Chondrocyte (in vitro differentiated cells): ENCODE data around the gene CIDEA. TPM values are rescaled to one million over a fixed set of nuclear protein-coding genes. Genes with fewer than 3 reads are reported as not detected.

Experiments
- DNase-seq: peaks from one replicate; pipeline ENCODE4 v3.0.0; 2021; ENCODE audit warnings: mixed read lengths, low spot score
- H3K27ac Mint-ChIP-seq: one replicate; pipeline ENCODE4 v1.8.0; 2021; ENCODE audit warnings: mild to moderate bottlenecking, moderate library complexity, mixed read lengths; ENCODE audit not compliant: unreplicated experiment
- H3K27me3 Mint-ChIP-seq: 2 replicates; pipeline ENCODE4 v1.8.0; 2021; ENCODE audit warnings: low read depth, mixed read lengths
- H3K36me3 Mint-ChIP-seq: 2 replicates; pipeline ENCODE4 v1.8.0; 2021; ENCODE audit warnings: low read depth, mixed read lengths
- H3K4me1 Mint-ChIP-seq: 2 replicates; pipeline ENCODE4 v1.8.0; 2021; ENCODE audit warnings: low read depth, mild to moderate bottlenecking, mixed read lengths
- H3K4me3 Mint-ChIP-seq: one replicate; pipeline ENCODE4 v1.8.0; 2021; ENCODE audit warnings: mild to moderate bottlenecking, moderate library complexity, mixed read lengths; ENCODE audit not compliant: unreplicated experiment
- H3K9me3 Mint-ChIP-seq: 2 replicates; pipeline ENCODE4 v1.8.0; 2021; ENCODE audit warnings: low read depth, mixed read lengths
- total RNA-seq: library from RNA; stranded (reverse); gene quantifications from 3 replicates; pipeline ENCODE4 v1.2.1, GENCODE V29; 2021
- TF ChIP-seq, protein P1 (sequence below): fragments of 200-600 bp; sonication (generic); IDR thresholded peaks from 2 replicates; pipeline ENCODE4 v1.5.0; 2021; ENCODE audit warnings: antibody characterized with exemption, mild to moderate bottlenecking, moderate library complexity

Gene CIDEA
- total RNA-seq, 1 donor from 2014 or later = not detected

DNA sequence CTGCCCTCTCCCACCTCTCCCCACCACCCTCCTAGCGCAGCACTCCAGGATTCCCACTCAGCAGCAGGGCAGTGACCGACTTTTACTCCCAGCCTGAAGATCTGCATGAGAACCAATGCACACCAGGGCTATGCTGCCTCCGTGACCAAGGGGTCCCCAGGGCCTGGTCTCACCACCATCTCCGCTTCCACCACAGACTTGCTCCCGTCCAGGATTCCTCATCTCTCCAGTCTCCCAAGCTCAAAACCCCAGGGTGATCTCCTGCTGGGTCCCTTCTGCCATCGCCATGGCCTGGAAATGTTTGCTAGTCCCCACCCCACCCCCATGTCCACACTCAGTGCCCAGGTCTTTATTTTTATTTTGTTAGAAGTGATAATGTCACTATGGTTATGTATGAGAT is 2.1 kb upstream of the CIDEA start:
- no peak overlapping the region for H3K4me3 Mint-ChIP-seq
- peaks cover 31% of the 10 kb centered on the region for H3K27me3 Mint-ChIP-seq
- DNase-seq = no peak
- no peak overlapping the region for H3K27ac Mint-ChIP-seq
- no peaks in the 10 kb centered on the region for H3K36me3 Mint-ChIP-seq
- no peaks in the 10 kb centered on the region for H3K9me3 Mint-ChIP-seq
- H3K4me1 Mint-ChIP-seq = peaks cover 21% of the 10 kb centered on the region
- TF ChIP-seq, protein P1, sequence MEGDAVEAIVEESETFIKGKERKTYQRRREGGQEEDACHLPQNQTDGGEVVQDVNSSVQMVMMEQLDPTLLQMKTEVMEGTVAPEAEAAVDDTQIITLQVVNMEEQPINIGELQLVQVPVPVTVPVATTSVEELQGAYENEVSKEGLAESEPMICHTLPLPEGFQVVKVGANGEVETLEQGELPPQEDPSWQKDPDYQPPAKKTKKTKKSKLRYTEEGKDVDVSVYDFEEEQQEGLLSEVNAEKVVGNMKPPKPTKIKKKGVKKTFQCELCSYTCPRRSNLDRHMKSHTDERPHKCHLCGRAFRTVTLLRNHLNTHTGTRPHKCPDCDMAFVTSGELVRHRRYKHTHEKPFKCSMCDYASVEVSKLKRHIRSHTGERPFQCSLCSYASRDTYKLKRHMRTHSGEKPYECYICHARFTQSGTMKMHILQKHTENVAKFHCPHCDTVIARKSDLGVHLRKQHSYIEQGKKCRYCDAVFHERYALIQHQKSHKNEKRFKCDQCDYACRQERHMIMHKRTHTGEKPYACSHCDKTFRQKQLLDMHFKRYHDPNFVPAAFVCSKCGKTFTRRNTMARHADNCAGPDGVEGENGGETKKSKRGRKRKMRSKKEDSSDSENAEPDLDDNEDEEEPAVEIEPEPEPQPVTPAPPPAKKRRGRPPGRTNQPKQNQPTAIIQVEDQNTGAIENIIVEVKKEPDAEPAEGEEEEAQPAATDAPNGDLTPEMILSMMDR = no peak

DNA sequence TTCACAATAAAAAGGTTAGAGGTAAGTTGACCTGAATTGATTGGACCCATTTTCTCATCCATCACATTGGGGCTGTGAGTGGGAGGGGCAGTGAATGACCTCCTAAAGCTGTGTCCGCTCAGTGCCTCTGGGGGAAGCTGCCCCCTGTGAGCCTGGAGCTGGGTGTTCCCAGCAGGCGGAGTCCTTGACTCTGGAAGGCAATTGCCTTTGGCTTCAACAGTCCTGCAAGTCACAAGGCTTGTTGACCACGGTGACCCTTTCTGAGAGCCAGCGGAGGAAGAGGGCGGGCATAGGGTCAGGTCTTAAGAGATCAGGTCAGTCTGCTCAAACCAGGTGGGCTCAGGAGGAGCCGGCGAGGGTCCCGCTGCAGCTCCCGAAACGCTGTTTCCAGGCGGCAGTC is 1.1 kb upstream of the CIDEA start:
- H3K27me3 Mint-ChIP-seq = peaks cover 23% of the 10 kb centered on the region
- TF ChIP-seq, protein P1 = no peak
- no peaks in the 10 kb centered on the region for H3K36me3 Mint-ChIP-seq
- H3K27ac Mint-ChIP-seq = no peak overlapping the region
- no peaks in the 10 kb centered on the region for H3K9me3 Mint-ChIP-seq
- H3K4me1 Mint-ChIP-seq = peaks cover 23% of the 10 kb centered on the region
- DNase-seq = no peak
- H3K4me3 Mint-ChIP-seq = peak overlapping the region; percentile 2

DNA sequence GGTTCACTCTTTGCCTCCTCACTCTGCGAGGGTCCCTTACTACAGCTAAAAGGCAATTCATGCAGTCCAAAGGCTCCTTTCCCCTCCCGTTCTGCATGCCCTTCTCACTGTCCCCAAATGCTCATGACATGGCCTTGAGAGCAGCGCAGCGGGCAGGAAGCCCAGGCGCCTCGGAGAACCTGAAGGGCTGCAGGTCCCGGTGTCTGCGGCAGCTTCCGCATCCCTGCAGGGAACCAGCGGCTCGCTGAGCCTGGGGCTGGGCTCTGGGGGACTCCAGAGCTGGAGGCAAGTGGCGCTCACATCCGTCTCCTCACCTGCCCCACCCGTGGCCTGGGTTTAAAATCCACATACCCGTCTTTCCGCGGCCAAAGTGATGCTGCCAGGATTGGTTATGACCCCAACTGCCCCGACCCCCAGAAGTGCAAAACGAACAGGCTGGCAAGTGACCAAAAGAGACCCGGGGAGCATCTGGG is 462 bp upstream of the CIDEA start:
- TF ChIP-seq, protein P1 = no peak
- peak overlapping the region; percentile 68 for H3K4me3 Mint-ChIP-seq
- H3K27ac Mint-ChIP-seq = no peak overlapping the region
- H3K4me1 Mint-ChIP-seq = peaks cover 23% of the 10 kb centered on the region
- H3K36me3 Mint-ChIP-seq = no peaks in the 10 kb centered on the region
- peaks cover 21% of the 10 kb centered on the region for H3K27me3 Mint-ChIP-seq
- H3K9me3 Mint-ChIP-seq = no peaks in the 10 kb centered on the region
- DNase-seq = no peak

DNA sequence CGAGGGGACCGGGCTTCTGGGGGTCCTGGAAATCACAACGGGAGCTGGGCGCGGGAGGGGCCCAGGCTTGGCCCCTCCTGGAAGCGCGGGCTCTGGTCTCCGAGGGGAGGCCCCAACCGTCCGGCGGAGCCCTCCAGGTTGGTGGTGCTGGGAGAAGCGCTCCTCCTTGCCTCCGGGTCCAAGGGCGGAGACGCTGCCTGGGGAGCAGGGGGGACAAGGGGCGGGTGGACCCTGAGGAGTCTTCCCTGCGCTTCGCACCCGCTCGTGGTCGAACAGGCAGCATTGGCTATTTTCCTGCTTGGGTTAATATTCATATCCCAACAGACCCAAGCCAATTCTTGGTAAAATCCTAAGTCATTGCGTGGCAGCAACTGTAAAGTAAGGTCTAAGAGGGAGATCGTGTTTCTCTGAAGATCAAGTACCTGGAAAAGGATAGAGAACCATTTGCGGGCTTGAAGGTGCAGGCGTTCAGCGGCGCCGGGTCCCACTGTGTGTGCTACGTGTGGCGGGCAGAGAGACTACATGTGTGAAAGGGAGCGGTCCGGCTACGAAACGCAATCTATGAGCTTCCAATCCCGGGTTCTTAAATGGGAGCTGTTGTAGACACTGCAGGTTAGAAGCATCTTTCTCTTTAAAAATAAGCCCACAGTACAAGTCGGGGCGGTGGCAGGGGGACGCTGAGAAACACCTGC is 805 bp downstream of the CIDEA start:
- TF ChIP-seq, protein P1 = no peak
- H3K4me3 Mint-ChIP-seq = no peak overlapping the region

DNA sequence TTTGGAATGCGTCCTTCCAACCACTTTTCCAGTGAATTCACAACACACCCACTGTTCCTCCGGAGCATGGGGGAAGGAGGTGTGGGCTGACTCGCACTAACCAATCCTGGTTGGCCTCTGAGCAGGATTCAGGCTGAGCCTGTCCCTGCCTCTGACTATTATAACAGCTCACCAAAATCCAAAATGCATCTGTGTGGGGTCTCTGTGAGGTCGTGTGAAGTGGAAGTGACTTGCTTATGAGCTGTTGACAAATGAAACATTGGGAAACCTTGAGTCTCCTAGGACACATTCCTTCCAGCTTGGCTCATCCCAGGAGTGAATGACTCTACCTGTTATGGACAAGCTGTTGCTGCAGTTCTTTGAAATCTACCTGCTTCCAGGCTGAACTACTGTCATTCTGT is 1.5 kb downstream of the CIDEA start:
- Mint-ChIP-seq H3K36me3 (no peaks in the 10 kb centered on the region), H3K27me3 (peaks cover 13% of the 10 kb centered on the region), H3K9me3 (no peaks in the 10 kb centered on the region), H3K4me1 (peaks cover 23% of the 10 kb centered on the region), H3K4me3 (no peak overlapping the region), H3K27ac (no peak overlapping the region)
- TF ChIP-seq, protein P1 = no peak
- DNase-seq = no peak

More for the DNA sequence above, 805 bp downstream of the CIDEA start:
- Mint-ChIP-seq H3K36me3 (no peaks in the 10 kb centered on the region), H3K4me1 (peaks cover 23% of the 10 kb centered on the region), H3K9me3 (no peaks in the 10 kb centered on the region), H3K27ac (no peak overlapping the region), H3K27me3 (peaks cover 13% of the 10 kb centered on the region)
- no peak for DNase-seq
